ENCODE results near the gene TP53RK. TPM values are rescaled to one million over a fixed set of nuclear protein-coding genes. Genes with fewer than 3 reads are reported as not detected.

TP53RK gene
- total and polyA plus RNA-seq, 4 donors, result 17.6 to 35.6 (median 21.9) TPM

DNA sequence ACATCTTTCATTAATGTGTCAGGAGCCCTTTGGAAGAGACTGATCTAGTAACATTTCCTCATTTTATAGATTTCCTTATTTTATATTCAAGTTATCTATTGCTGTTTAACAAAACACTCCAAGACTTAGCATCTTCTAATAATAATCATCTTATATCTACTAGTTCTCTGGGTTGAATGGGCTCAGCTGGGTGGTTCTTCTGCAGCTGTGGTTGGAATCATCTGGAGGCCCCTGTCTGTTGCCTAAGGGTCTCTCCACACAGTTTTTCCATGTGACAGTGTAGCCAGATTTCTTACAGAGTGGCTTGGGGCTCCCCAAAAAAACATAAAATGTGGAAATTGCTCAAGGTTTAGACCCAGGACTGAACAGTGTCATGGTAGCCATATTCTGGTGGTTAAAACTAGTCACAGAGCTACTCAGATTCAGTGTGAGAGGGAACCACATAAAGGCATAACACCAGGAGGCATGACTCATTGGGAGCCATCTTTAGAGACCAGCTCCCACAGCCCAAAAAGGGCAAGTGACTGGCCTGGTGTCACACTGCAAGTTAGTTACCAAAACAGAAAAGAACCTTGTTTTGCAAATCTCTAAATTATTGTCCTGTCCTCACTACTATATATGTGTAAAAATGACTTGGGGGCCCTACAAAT lies 31.7 kb upstream of the TP53RK start:
- no peaks in the 10 kb centered on the region for H3K4me1 ChIP-seq (ENCODE audit: control insufficient read depth, insufficient read depth, low read length)
- no peak overlapping the region for H3K27ac ChIP-seq (ENCODE audit: low read depth, low read length)
- no peak for DNase-seq (ENCODE audit: low read depth in 4 of 6, low spot score in 6 of 6)
- no peak overlapping the region for H3K4me3 ChIP-seq (ENCODE audit: low read depth, low read length)
- H3K27me3 ChIP-seq (ENCODE audit: control insufficient read depth, insufficient read depth, low read length), result no peaks in the 10 kb centered on the region
- H3K36me3 ChIP-seq (ENCODE audit: control insufficient read depth, insufficient read depth, low read length), result peaks cover 10% of the 10 kb centered on the region
- peaks cover 3% of the 10 kb centered on the region for H3K9me3 ChIP-seq (ENCODE audit: control insufficient read depth, insufficient read depth, low read length)

DNA sequence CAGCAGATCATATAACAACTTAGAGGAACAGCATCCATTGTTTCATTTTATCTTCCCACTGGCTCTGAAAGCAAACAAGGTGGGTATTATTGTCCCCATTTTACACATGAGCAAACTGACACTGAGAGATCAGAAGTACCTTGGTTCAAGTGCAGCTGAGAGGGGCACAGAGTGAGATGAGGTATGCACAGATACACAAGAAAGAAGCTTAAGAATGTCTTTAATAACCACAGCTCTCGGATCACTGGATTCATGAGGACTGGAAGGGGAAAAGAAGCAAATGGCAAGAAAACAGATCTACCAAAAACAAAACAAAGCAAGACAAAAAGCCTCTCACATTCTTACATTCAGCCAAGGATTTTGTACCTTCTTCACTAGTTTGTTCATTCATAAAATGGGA lies 30.8 kb upstream of the TP53RK start:
- H3K9me3 ChIP-seq (ENCODE audit: control insufficient read depth, insufficient read depth, low read length), result peaks cover 3% of the 10 kb centered on the region
- DNase-seq (ENCODE audit: low read depth in 4 of 6, low spot score in 6 of 6), result no peak
- H3K27me3 ChIP-seq (ENCODE audit: control insufficient read depth, insufficient read depth, low read length), result no peaks in the 10 kb centered on the region
- WGBS (ENCODE audit: insufficient coverage), result no CpG with 5 or more reads among the region's 1 CpG
- no peak overlapping the region for H3K27ac ChIP-seq (ENCODE audit: low read depth, low read length)
- no peaks in the 10 kb centered on the region for H3K4me1 ChIP-seq (ENCODE audit: control insufficient read depth, insufficient read depth, low read length)
- peaks cover 1% of the 10 kb centered on the region for H3K36me3 ChIP-seq (ENCODE audit: control insufficient read depth, insufficient read depth, low read length)
- H3K4me3 ChIP-seq (ENCODE audit: low read depth, low read length), result no peak overlapping the region

DNA sequence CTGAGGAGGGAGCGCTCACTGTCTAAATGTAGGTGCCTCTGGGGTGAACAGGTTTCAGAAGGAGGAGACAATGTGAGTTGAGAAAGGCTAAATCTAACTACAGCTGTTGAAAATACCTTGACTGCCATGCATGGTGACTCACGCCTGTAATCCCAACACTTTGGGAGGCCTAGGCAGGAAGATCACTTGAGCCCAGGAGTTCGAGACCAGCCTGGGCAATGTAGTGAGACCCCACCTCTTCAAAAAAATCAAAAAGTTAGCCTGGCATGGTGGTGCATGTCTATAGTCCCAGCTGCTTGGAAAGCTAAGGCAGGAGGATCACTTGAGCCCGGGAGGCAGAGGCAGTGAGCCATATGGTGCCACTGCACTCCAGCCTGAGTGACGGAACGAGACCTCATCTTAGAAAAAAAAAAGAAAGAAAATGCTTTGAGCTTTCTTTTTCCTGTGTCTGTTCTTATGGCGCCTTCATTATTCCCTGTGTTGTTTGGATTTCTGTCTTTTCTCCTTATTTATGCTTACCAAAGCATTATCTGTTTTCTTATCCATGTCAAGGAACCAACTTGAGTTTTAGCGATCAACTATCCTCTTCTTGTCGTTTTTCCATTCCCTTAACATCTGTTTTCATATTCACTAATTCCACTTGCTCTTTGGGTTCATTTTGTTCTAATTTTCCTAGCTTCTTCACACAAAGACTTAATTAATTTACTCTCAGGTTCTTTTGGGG lies 28.7 kb upstream of the TP53RK start:
- peaks cover 3% of the 10 kb centered on the region for H3K9me3 ChIP-seq (ENCODE audit: control insufficient read depth, insufficient read depth, low read length)
- H3K4me3 ChIP-seq (ENCODE audit: low read depth, low read length), result no peak overlapping the region
- no peaks in the 10 kb centered on the region for H3K4me1 ChIP-seq (ENCODE audit: control insufficient read depth, insufficient read depth, low read length)
- no peaks in the 10 kb centered on the region for H3K36me3 ChIP-seq (ENCODE audit: control insufficient read depth, insufficient read depth, low read length)
- DNase-seq (ENCODE audit: low read depth in 4 of 6, low spot score in 6 of 6), result no peak
- H3K27ac ChIP-seq (ENCODE audit: low read depth, low read length), result no peak overlapping the region
- 87% methylated on average over 5 of the region's 9 CpGs for WGBS (ENCODE audit: insufficient coverage)
- no peaks in the 10 kb centered on the region for H3K27me3 ChIP-seq (ENCODE audit: control insufficient read depth, insufficient read depth, low read length)

DNA sequence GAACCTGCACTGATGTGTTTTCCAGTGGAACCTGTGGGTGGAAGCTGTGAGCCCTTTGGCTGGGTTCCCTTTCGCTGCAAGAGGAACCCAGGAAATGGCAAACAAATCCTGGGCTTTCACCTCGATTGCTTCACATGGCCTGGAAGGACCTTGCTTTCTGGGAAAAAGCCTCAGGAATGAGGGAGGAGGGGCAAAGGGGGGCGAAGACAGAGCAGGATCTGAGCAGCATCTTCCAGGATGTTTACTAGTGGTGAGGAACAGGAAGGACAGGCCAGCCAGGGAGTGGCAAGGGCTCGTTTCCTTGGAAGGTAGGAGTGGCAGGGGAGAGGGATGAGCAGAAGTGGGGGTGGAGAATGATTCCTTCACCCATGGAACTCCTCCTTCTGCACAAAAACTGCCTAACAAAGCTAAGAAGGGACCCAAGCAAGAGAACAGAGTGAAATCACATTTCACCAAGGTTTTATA lies 26.1 kb upstream of the TP53RK start:
- Histone ChIP-seq H3K4me1 (ENCODE audit: control insufficient read depth, insufficient read depth, low read length) (peaks cover 9% of the 10 kb centered on the region), H3K4me3 (ENCODE audit: low read depth, low read length) (no peak overlapping the region), H3K27me3 (ENCODE audit: control insufficient read depth, insufficient read depth, low read length) (no peaks in the 10 kb centered on the region), H3K36me3 (ENCODE audit: control insufficient read depth, insufficient read depth, low read length) (no peaks in the 10 kb centered on the region), H3K27ac (ENCODE audit: low read depth, low read length) (no peak overlapping the region), H3K9me3 (ENCODE audit: control insufficient read depth, insufficient read depth, low read length) (no peaks in the 10 kb centered on the region)
- 45% methylated on average over 3 of the region's 4 CpGs for WGBS (ENCODE audit: insufficient coverage)
- DNase-seq (ENCODE audit: low read depth in 4 of 6, low spot score in 6 of 6), result no peak

DNA sequence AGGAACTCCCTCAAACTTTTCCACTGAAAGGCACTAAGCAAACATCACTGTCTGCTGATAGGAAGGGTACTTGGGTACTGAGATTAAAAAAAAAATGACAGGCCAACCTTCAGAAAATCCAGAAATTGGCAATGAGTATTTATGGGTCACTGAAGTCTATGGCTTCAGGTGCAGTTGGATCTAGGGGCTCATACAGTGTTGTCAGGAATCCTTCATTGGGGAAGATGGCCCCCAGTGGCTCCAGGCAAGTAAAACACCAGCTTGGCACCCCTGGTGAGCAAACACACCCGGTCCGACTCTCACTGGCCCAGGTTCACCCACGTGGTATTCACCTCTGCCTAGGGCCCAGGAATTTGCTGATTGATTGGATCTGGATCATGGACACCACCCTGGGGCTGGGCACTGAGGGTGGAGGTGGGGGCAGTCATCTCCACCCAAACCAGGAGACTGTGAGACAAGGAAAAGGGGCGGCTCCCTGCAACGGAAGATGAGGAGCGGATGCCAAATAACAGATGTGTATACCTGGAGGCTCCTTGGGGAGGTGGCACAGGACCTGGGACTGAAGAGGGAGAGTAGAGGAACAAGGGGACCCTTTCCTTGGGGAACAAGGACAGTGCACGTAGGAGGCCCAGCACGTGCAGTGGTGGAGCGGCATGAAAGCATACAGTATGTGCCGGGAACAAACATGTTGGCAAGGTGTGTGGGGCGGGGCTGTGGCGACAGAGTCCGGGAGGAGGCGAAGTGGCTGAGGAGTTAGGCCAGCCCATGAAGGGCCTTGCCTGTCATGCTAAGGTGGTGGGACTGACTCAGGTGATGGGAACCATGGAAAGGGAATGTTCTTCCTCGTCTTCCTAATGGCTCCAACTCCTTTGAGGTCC lies 25.0 kb upstream of the TP53RK start:
- no peaks in the 10 kb centered on the region for H3K9me3 ChIP-seq (ENCODE audit: control insufficient read depth, insufficient read depth, low read length)
- no peak for DNase-seq (ENCODE audit: low read depth in 4 of 6, low spot score in 6 of 6)
- H3K27me3 ChIP-seq (ENCODE audit: control insufficient read depth, insufficient read depth, low read length), result no peaks in the 10 kb centered on the region
- H3K4me3 ChIP-seq (ENCODE audit: low read depth, low read length), result no peak overlapping the region
- no peaks in the 10 kb centered on the region for H3K36me3 ChIP-seq (ENCODE audit: control insufficient read depth, insufficient read depth, low read length)
- no peak overlapping the region for H3K27ac ChIP-seq (ENCODE audit: low read depth, low read length)
- peaks cover 17% of the 10 kb centered on the region for H3K4me1 ChIP-seq (ENCODE audit: control insufficient read depth, insufficient read depth, low read length)
- 91% methylated on average over 12 of the region's 15 CpGs for WGBS (ENCODE audit: insufficient coverage)

DNA sequence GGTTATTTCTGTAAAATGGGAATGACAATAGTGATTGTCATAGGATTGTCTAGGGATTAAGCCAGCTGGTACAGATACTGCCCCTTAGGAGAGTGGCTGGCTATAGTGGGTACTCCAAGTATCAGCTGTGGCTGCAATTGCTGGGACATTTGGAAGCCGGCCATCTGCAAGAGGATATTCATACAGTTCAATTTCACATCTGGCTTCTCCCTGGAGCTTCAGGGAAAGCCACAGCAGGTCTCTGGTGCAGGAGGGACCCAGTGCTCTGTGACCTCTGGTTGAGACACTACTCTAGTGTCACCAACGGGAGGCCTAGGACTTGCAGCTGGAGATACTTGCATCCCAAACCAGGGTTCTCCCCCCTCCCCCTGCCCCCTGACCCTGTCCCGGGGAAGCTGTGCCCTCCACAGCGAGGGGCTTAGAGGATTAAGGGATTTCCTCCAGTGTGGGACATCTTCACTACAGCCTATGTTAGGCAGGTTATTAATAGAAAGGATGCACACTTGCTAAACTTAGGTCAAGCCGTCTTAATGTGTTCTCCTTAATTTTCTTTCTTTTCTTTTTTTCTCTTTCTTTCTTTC lies 22.9 kb upstream of the TP53RK start:
- Histone ChIP-seq H3K4me3 (ENCODE audit: low read depth, low read length) (no peak overlapping the region), H3K27me3 (ENCODE audit: control insufficient read depth, insufficient read depth, low read length) (no peaks in the 10 kb centered on the region), H3K9me3 (ENCODE audit: control insufficient read depth, insufficient read depth, low read length) (no peaks in the 10 kb centered on the region), H3K4me1 (ENCODE audit: control insufficient read depth, insufficient read depth, low read length) (peaks cover 19% of the 10 kb centered on the region), H3K27ac (ENCODE audit: low read depth, low read length) (no peak overlapping the region), H3K36me3 (ENCODE audit: control insufficient read depth, insufficient read depth, low read length) (no peaks in the 10 kb centered on the region)
- 100% methylated on average over 1 of the region's 5 CpGs for WGBS (ENCODE audit: insufficient coverage)
- DNase-seq (ENCODE audit: low read depth in 4 of 6, low spot score in 6 of 6), result no peak

DNA sequence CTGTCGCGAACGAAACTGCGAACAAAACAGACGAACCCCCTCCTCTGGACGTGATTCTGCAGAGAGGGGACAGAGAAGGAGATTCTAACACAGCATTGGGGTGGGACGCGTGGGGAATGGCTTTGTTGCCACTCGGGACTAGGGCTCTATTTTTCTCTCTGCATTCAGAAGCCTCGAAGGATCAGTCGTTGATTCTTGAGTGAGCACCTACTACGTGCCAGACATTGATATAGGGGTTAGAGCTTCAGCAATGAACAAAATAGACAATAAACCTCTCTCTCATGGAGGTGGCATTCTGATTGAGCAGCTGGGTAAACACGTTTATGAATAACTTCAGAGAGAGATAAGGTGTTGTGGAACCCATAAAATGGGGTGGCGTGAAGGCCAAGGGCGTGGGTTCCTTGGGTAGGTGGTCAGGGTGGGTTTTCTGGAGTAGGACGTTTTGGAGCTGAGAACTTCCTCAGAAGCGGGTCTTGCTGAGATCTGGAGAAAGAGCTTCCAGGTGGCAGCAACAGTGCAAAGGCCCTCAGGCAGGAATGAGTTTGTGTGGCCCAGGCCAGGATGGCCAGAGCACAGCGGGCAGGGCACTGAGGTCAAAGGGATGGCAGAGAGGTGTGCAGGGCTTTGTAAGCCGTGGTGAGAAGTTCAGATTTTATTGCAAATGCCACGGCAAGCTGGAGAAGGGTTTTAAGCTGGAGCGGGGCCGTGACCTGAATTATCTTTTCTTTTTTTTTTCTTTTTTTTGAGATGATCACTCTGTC lies 21.1 kb upstream of the TP53RK start:
- DNase-seq (ENCODE audit: low read depth in 4 of 6, low spot score in 6 of 6), result no peak
- H3K4me3 ChIP-seq (ENCODE audit: low read depth, low read length), result peak overlapping the region; percentile 61
- 40% methylated on average over 18 of the region's 22 CpGs for WGBS (ENCODE audit: insufficient coverage)

DNA sequence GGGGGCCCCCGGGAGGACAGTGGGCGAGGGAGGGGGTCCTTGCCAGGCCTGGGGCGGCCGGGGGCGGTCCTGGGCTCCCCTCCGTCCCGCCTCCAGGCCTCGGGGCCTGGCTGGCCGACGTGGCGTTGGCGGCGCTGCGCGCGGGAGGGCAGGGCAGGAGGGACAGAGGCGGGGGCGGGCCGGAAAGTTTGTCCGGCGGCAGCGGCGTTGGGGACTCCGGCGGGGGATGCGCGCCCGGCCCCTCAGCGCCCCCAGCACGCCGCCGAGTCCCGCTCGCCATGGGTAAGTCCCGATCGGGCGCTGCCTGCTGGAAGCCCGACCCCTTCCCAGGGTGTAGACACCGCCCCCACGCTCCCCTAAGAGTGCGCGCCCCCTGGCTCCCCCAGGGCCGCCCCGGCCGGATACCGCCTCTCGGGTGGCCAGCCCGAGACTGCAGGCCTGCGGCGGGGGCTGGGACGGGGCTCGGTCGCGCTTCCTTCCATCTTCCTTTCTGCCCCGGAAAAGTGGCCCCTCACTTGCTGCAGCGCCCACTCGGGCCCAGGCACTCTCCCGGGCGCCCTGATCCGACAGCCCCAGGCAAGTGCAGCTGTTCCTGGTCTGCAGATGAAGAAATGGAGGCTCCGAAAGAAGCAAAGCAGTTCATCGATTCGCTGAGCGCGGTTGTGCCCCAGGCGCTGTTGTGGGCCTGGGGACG lies 20.4 kb upstream of the TP53RK start, which contains the start of gene SLC2A10:
SLC2A10 (plus strand) TSS at position 191 of the 694 bp plus-strand sequence; CDS start at position 279, 88 bp downstream.
- H3K36me3 ChIP-seq (ENCODE audit: control insufficient read depth, insufficient read depth, low read length), result no peaks in the 10 kb centered on the region
- whole genome bisulfite sequencing (ENCODE audit: insufficient coverage), result under 1% methylated on average over 67 of the region's 67 CpGs
- H3K27me3 ChIP-seq (ENCODE audit: control insufficient read depth, insufficient read depth, low read length), result no peaks in the 10 kb centered on the region
- H3K9me3 ChIP-seq (ENCODE audit: control insufficient read depth, insufficient read depth, low read length), result no peaks in the 10 kb centered on the region
- peaks cover 19% of the 10 kb centered on the region for H3K4me1 ChIP-seq (ENCODE audit: control insufficient read depth, insufficient read depth, low read length)
- DNase-seq (ENCODE audit: low read depth in 4 of 6, low spot score in 6 of 6), result peak in 3 of 6 donors; percentile 22 to 78 (median 58)
- peak within 1 kb of the TSS; percentile 61 for H3K4me3 ChIP-seq (ENCODE audit: low read depth, low read length)
- peak within 1 kb of the TSS; percentile 81 for H3K27ac ChIP-seq (ENCODE audit: low read depth, low read length)

More for the DNA sequence above, 21.1 kb upstream of the TP53RK start:
- H3K9me3 ChIP-seq (ENCODE audit: control insufficient read depth, insufficient read depth, low read length), result no peaks in the 10 kb centered on the region
- H3K27me3 ChIP-seq (ENCODE audit: control insufficient read depth, insufficient read depth, low read length), result no peaks in the 10 kb centered on the region
- peaks cover 19% of the 10 kb centered on the region for H3K4me1 ChIP-seq (ENCODE audit: control insufficient read depth, insufficient read depth, low read length)
- H3K36me3 ChIP-seq (ENCODE audit: control insufficient read depth, insufficient read depth, low read length), result no peaks in the 10 kb centered on the region
- H3K27ac ChIP-seq (ENCODE audit: low read depth, low read length), result peak overlapping the region; percentile 81

Measured in spinal cord (tissue), 10 donors.